HepG2 (cell line): ENCODE data around the gene PADI6. TPM values are rescaled to one million over a fixed set of nuclear protein-coding genes. Genes with fewer than 3 reads are reported as not detected.
A peak's percentile ranks its signal among the peaks of the same experiment; 100 is the strongest.

Experiments used
- FOSL1 ChIP-seq: sonication (generic); formaldehyde crosslinking; IDR thresholded peaks from 2 replicates; pipeline ENCODE4 v1.9.0; 2021; ENCODE audit warnings: missing genetic modification reagents, borderline replicate concordance
- JUNB ChIP-seq: sonication (generic); formaldehyde crosslinking; IDR thresholded peaks from 2 replicates; pipeline ENCODE4 v1.8.0; 2022; ENCODE audit warnings: missing genetic modification reagents, mild to moderate bottlenecking, borderline replicate concordance
- KDM1A ChIP-seq: IDR thresholded peaks from 2 replicates; pipeline ENCODE4 v1.6.1; 2016; ENCODE audit warnings: missing compliant biosample characterization
- KDM2A ChIP-seq: sonication (generic); formaldehyde crosslinking; IDR thresholded peaks from 2 replicates; pipeline ENCODE4 v1.4.0; 2020; ENCODE audit warnings: low read depth, missing genetic modification reagents, borderline replicate concordance
- KDM5B ChIP-seq: sonication (generic); formaldehyde crosslinking; IDR thresholded peaks from 2 replicates; pipeline ENCODE4 v1.4.0; 2020; ENCODE audit warnings: missing genetic modification reagents, mild to moderate bottlenecking, borderline replicate concordance
- KLF16 ChIP-seq, 2 experiments: sonication (generic) in 1 of 2; formaldehyde crosslinking in 1 of 2; IDR thresholded peaks; 2 replicates each; pipeline versions ENCODE4 v1.6.1 to v1.8.0; 2016 to 2023; ENCODE audit warnings: missing genetic modification reagents in 2 of 2, missing compliant biosample characterization in 1 of 2
- MLLT10 ChIP-seq: sonication (generic); formaldehyde crosslinking; IDR thresholded peaks from 2 replicates; pipeline ENCODE4 v1.4.0; 2020; ENCODE audit warnings: missing genetic modification reagents
- PAWR ChIP-seq: sonication (generic); formaldehyde crosslinking; IDR thresholded peaks from 2 replicates; pipeline ENCODE4 v1.4.0; 2020; ENCODE audit warnings: missing genetic modification reagents, mild to moderate bottlenecking, borderline replicate concordance
- POLR2AphosphoS5 ChIP-seq: IDR thresholded peaks from 2 replicates; pipeline ENCODE4 v1.6.1; 2012; ENCODE audit warnings: low read depth, low read length
- RAD51 ChIP-seq: fragments of 450-650 bp; IDR thresholded peaks from 2 replicates; pipeline ENCODE4 v1.6.1; 2016; ENCODE audit warnings: borderline replicate concordance
- RARG ChIP-seq: sonication (generic); formaldehyde crosslinking; IDR thresholded peaks from 2 replicates; pipeline ENCODE4 v1.4.0; 2020; ENCODE audit warnings: low read depth, mild to moderate bottlenecking, missing genetic modification reagents
- RXRA ChIP-seq: sonication (generic); formaldehyde crosslinking; IDR thresholded peaks from 2 replicates; pipeline ENCODE4 v1.5.1; 2020; ENCODE audit warnings: missing genetic modification reagents
- THAP11 ChIP-seq: IDR thresholded peaks from 2 replicates; pipeline ENCODE4 v1.6.1; 2016; ENCODE audit warnings: missing biosample characterization, missing genetic modification reagents
- YEATS4 ChIP-seq: sonication (generic); formaldehyde crosslinking; IDR thresholded peaks from 2 replicates; pipeline ENCODE4 v1.4.0; 2020; ENCODE audit warnings: missing genetic modification reagents, borderline replicate concordance
- ZFAT ChIP-seq: sonication (generic); formaldehyde crosslinking; conservative IDR thresholded peaks from 2 replicates; pipeline ENCODE4 v1.8.1; 2023; ENCODE audit warnings: missing genetic modification reagents, inconsistent platforms
- ZFY ChIP-seq: sonication (generic); formaldehyde crosslinking; IDR thresholded peaks from 2 replicates; pipeline ENCODE4 v1.4.0; 2020; ENCODE audit warnings: missing genetic modification reagents
- ZNF24 ChIP-seq: fragments of 450-650 bp; IDR thresholded peaks from 2 replicates; pipeline ENCODE4 v1.6.1; 2017; ENCODE audit warnings: antibody characterized with exemption, mild to moderate bottlenecking
- ZNF383 ChIP-seq: sonication (generic); formaldehyde crosslinking; IDR thresholded peaks from 2 replicates; pipeline ENCODE4 v1.4.0; 2020; ENCODE audit warnings: missing genetic modification reagents, mild to moderate bottlenecking, borderline replicate concordance
- ZNF614 ChIP-seq: IDR thresholded peaks from 2 replicates; pipeline ENCODE4 v1.6.1; 2018; ENCODE audit warnings: missing biosample characterization, missing genetic modification reagents, inconsistent platforms, borderline replicate concordance
- ZNF724P ChIP-seq: sonication (generic); formaldehyde crosslinking; IDR thresholded peaks from 2 replicates; pipeline ENCODE4 v1.8.0; 2022; ENCODE audit warnings: missing genetic modification reagents, borderline replicate concordance
- polyA plus RNA-seq, 8 experiments: library from polyadenylated mRNA; depleted of rRNA in 3 of 8; stranded (reverse) in 7 of 8; unstranded in 1 of 8; fragments of >200 nt; fragmentation: Illumina TruSeq in 4 of 8; extraction: Trizol in 4 of 8; gene quantifications; 2 replicates each; pipeline versions ENCODE4 v1.2.1 to v1.2.3, GENCODE V29; 2011 to 2016; ENCODE audit warnings: low read depth in 4 of 8, missing spikeins in 1 of 8, mixed read lengths in 1 of 8; ENCODE audit not compliant: insufficient read depth in 1 of 8
- total RNA-seq, 5 experiments: library from RNA; depleted of rRNA; stranded (reverse); fragments of >200 nt; fragmentation: Illumina TruSeq; extraction: Trizol; gene quantifications; 2 replicates each; pipeline ENCODE4 v1.2.3, GENCODE V29; 2016; ENCODE audit warnings: low read depth in 1 of 5
- TF ChIP-seq, protein P1 (sequence below): sonication (generic); formaldehyde crosslinking; IDR thresholded peaks from 2 replicates; pipeline ENCODE4 v1.4.0; 2020; ENCODE audit warnings: missing genetic modification reagents
- TF ChIP-seq, protein P2 (sequence below): sonication (generic); IDR thresholded peaks from 2 replicates; pipeline ENCODE4 v1.6.1; 2016; ENCODE audit warnings: low read depth, borderline replicate concordance
- TF ChIP-seq, protein P3 (sequence below): sonication (generic); formaldehyde crosslinking; IDR thresholded peaks from 2 replicates; pipeline ENCODE4 v1.4.0; 2020; ENCODE audit warnings: missing genetic modification reagents, mild to moderate bottlenecking, borderline replicate concordance
- TF ChIP-seq, protein P4 (sequence below): sonication (generic); formaldehyde crosslinking; IDR thresholded peaks from 2 replicates; pipeline ENCODE4 v1.4.0; 2020; ENCODE audit warnings: mild to moderate bottlenecking, low read depth, missing genetic modification reagents

Gene PADI6
- total and polyA plus RNA-seq, 2 of the 13 experiments (the other 11 are each of a cell fraction or from before 2014, with no cell fraction given), result not detected

DNA sequence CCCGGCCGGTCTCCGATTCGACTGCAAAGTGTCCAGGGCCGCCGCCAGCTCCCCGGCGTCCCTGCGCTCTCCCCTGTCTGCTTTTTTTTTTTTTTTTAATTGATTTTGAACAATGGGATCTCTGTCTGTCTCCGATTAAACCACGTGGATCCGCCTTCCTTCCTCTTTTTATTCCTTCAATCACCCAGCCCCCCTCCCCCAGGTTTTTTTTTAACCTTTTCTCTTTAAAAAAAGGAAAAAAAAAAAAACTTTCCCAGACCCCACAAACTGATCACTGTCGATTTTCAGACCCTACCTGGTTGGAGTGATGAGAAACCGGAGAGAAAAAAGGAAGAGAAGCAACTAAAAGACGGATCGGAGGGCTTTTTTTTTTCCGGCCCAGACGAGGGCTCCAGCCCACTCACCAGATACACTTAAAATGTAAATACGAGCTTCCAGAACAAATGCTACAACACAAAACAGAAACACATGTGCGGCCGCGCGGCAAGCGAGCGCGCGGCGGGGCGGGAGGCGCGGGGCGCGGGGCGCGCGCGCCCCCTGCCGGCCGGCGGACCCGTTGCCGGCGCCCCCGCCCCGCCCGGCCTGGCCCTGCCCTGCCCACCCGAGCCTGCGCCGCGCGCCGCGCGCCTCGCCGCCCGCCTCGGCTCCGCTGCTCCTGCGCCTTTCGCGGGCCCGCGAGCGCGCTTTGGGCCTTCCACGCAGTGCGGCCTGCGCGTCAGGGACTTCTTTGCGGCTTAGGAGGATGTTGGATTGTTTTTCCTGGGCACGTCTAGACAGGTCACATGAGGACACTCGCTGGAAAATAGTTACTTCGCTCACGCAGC lies 67.5 kb downstream of the PADI6 start, which contains the start of gene RCC2 (continued):
- TF ChIP-seq, protein P1, sequence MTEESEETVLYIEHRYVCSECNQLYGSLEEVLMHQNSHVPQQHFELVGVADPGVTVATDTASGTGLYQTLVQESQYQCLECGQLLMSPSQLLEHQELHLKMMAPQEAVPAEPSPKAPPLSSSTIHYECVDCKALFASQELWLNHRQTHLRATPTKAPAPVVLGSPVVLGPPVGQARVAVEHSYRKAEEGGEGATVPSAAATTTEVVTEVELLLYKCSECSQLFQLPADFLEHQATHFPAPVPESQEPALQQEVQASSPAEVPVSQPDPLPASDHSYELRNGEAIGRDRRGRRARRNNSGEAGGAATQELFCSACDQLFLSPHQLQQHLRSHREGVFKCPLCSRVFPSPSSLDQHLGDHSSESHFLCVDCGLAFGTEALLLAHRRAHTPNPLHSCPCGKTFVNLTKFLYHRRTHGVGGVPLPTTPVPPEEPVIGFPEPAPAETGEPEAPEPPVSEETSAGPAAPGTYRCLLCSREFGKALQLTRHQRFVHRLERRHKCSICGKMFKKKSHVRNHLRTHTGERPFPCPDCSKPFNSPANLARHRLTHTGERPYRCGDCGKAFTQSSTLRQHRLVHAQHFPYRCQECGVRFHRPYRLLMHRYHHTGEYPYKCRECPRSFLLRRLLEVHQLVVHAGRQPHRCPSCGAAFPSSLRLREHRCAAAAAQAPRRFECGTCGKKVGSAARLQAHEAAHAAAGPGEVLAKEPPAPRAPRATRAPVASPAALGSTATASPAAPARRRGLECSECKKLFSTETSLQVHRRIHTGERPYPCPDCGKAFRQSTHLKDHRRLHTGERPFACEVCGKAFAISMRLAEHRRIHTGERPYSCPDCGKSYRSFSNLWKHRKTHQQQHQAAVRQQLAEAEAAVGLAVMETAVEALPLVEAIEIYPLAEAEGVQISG (CRISPR knock-in tag), result peak; percentile 97
- TF ChIP-seq, protein P2, sequence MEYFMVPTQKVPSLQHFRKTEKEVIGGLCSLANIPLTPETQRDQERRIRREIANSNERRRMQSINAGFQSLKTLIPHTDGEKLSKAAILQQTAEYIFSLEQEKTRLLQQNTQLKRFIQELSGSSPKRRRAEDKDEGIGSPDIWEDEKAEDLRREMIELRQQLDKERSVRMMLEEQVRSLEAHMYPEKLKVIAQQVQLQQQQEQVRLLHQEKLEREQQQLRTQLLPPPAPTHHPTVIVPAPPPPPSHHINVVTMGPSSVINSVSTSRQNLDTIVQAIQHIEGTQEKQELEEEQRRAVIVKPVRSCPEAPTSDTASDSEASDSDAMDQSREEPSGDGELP, result peak; percentile 32; the same call in 1 of the 2 replicates
- TF ChIP-seq KDM1A (CRISPR knock-in tag), result no peak
- TF ChIP-seq, protein P3, sequence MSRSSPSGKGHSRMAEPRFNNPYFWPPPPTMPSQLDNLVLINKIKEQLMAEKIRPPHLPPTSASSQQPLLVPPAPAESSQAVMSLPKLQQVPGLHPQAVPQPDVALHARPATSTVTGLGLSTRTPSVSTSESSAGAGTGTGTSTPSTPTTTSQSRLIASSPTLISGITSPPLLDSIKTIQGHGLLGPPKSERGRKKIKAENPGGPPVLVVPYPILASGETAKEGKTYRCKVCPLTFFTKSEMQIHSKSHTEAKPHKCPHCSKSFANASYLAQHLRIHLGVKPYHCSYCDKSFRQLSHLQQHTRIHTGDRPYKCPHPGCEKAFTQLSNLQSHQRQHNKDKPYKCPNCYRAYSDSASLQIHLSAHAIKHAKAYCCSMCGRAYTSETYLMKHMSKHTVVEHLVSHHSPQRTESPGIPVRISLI (CRISPR knock-in tag), result peak; percentile 61; the same call in 1 of the 2 replicates
- TF ChIP-seq ZNF383, result no peak
- TF ChIP-seq ZFY (CRISPR knock-in tag), result peak; percentile 52
- no peak for TF ChIP-seq KLF16 (CRISPR knock-in tag; IDR thresholded peaks at IDR 0.05)
- TF ChIP-seq ZNF724P, result no peak
- no peak for TF ChIP-seq MLLT10 (CRISPR knock-in tag)
- peak; percentile 71 for TF ChIP-seq POLR2AphosphoS5
- TF ChIP-seq RARG (CRISPR knock-in tag), result no peak
- peak; percentile 54; the same call in 1 of the 2 replicates for TF ChIP-seq THAP11
- TF ChIP-seq FOSL1 (CRISPR knock-in tag), result no peak
- TF ChIP-seq RXRA (CRISPR knock-in tag), result peak; percentile 65
- TF ChIP-seq RAD51, result no peak
- TF ChIP-seq PAWR (CRISPR knock-in tag), result no peak
- TF ChIP-seq ZNF24, result no peak
- TF ChIP-seq KDM2A (CRISPR knock-in tag), result peak; percentile 52; the same call in 1 of the 2 replicates
- TF ChIP-seq KDM5B (CRISPR knock-in tag), result 0 out of 2 replicates have a peak, but pooled peaks have one; percentile 34
- TF ChIP-seq, protein P4, sequence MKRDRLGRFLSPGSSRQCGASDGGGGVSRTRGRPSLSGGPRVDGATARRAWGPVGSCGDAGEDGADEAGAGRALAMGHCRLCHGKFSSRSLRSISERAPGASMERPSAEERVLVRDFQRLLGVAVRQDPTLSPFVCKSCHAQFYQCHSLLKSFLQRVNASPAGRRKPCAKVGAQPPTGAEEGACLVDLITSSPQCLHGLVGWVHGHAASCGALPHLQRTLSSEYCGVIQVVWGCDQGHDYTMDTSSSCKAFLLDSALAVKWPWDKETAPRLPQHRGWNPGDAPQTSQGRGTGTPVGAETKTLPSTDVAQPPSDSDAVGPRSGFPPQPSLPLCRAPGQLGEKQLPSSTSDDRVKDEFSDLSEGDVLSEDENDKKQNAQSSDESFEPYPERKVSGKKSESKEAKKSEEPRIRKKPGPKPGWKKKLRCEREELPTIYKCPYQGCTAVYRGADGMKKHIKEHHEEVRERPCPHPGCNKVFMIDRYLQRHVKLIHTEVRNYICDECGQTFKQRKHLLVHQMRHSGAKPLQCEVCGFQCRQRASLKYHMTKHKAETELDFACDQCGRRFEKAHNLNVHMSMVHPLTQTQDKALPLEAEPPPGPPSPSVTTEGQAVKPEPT (CRISPR knock-in tag), result no peak
- TF ChIP-seq ZNF614 (CRISPR knock-in tag), result no peak
- TF ChIP-seq YEATS4 (CRISPR knock-in tag), result peak; percentile 66; the same call in 1 of the 2 replicates
- TF ChIP-seq ZFAT (CRISPR knock-in tag), result no peak
- no peak for TF ChIP-seq JUNB (CRISPR knock-in tag)
